ENCODE measurements around the gene FER1L5. TPM values are rescaled to one million over a fixed set of nuclear protein-coding genes. Genes with fewer than 3 reads are reported as not detected.

The FER1L5 gene
- total and polyA plus RNA-seq, 2 of the 8 experiments (the other 6 are each of a cell fraction or from before 2014, with no cell fraction given) = 0.23 to 0.88 TPM

GRCh38 chr2:96701636-96702035, 59.1 kb downstream of the FER1L5 start:
- Histone ChIP-seq H4K8ac (ENCODE audit: extremely low read depth, insufficient read depth, low read length) (no peak overlapping the region), H3K4me2 (ENCODE audit: insufficient read depth in 1 of 2, low read depth in 2 of 2, low read length in 2 of 2) (no peak overlapping the region), H3K9ac (replicated peaks in 1 of 4; ENCODE audit: extremely low read depth in 1 of 4, low read depth in 3 of 4, low read length in 3 of 4) (no peak overlapping the region), H3K27me3 (replicated peaks in 1 of 4; ENCODE audit: control insufficient read depth in 3 of 4, extremely low read depth in 1 of 4, insufficient read depth in 3 of 4, low read length in 3 of 4) (no peaks in the 10 kb centered on the region), H2AFZ (ENCODE audit: low read length) (no peak overlapping the region), H3K23me2 (ENCODE audit: low read depth, low read length) (no peaks in the 10 kb centered on the region), H2BK120ac (replicated peaks; ENCODE audit: low read depth, low read length) (no peak overlapping the region), H2AK5ac (ENCODE audit: low read depth, low read length) (no peak overlapping the region), H3K4ac (replicated peaks; ENCODE audit: insufficient read length, low read depth, low read length) (no peak overlapping the region), H4K91ac (replicated peaks; ENCODE audit: insufficient read length, low read length) (no peak overlapping the region), H3K23ac (ENCODE audit: insufficient read length) (no peak overlapping the region), H3K14ac (ENCODE audit: insufficient read length) (no peak overlapping the region), H3K79me1 (ENCODE audit: low read depth, low read length) (no peaks in the 10 kb centered on the region), H3K56ac (replicated peaks; ENCODE audit: insufficient read length, low read depth, low read length) (no peak overlapping the region), H3K18ac (ENCODE audit: extremely low read depth, low read length) (no peak overlapping the region), H3K79me2 (ENCODE audit: control insufficient read depth in 1 of 2, insufficient read depth in 2 of 2, low read length in 2 of 2) (no peaks in the 10 kb centered on the region), H3K36me3 (ENCODE audit: control insufficient read depth in 2 of 4, insufficient read depth in 4 of 4, low read length in 3 of 4) (peaks cover 5 to 9% (median 7%) of the 10 kb centered on the region in 4 experiments; a peak in 5 of 8 replicates), H3K9me3 (ENCODE audit: insufficient read depth in 2 of 2, low read depth in 1 of 2, low read length in 1 of 2) (no peaks in the 10 kb centered on the region), H2BK20ac (ENCODE audit: low read length) (no peak overlapping the region), H4K20me1 (replicated peaks in 1 of 2; ENCODE audit: control insufficient read depth in 1 of 2, insufficient read depth in 2 of 2, low read length in 2 of 2) (no peaks in the 10 kb centered on the region), H2BK5ac (ENCODE audit: low read depth, low read length) (no peak overlapping the region), H2BK12ac (ENCODE audit: low read depth, low read length) (no peak overlapping the region), H4K5ac (ENCODE audit: insufficient read length, low read depth, low read length) (no peak overlapping the region), H3K4me3 (ENCODE audit: extremely low read depth in 1 of 4, insufficient read depth in 2 of 4, low read depth in 3 of 4, low read length in 4 of 4) (no peak overlapping the region), H3K27ac (ENCODE audit: low read depth, low read length) (no peak overlapping the region), H3K4me1 (replicated peaks in 1 of 4; ENCODE audit: control insufficient read depth in 3 of 4, insufficient read depth in 4 of 4, low read length in 3 of 4) (no peaks in the 10 kb centered on the region), H2BK15ac (ENCODE audit: low read length) (no peak overlapping the region)
- 94% methylated on average over 6 of the region's 6 CpGs; no CpG with 5 or more reads in 1 of the 2 experiments for WGBS, 2 experiments (ENCODE audit: extremely low coverage in 1 of 2, insufficient coverage in 1 of 2, insufficient read length in 1 of 2, insufficient replicate concordance in 2 of 2, low coverage in 1 of 2, low lambda C conversion rate in 2 of 2, missing lambda C conversion rate in 1 of 2)
- ChIA-PET CTCF (ENCODE audit: partially characterized antibody) (interaction anchor here (1.1 to 1.6 kb wide), 3 partner anchors 11 to 156 kb away, joined by 4 to 6 read pairs (median 4); partner anchors contain the start of gene ANKRD39), POLR2A (ENCODE audit: partially characterized antibody) (interaction anchor here (0.9 to 1.8 kb wide), 5 partner anchors 9 to 83 kb away, joined by 3 to 4 read pairs (median 3); no protein-coding TSS in a partner anchor)
- TF ChIP-seq CTBP2 (IDR thresholded peaks at IDR 0.05; ENCODE audit: borderline replicate concordance, insufficient read depth, insufficient read length, low read length) (no peak), CTCF (IDR thresholded peaks at IDR 0.05; ENCODE audit: control extremely low read depth in 1 of 3, insufficient read depth in 1 of 3, low read depth in 1 of 3, low read length in 3 of 3) (no peak), POU5F1 (IDR thresholded peaks at IDR 0.05; ENCODE audit: low read depth, low read length) (no peak), MAX (IDR thresholded peaks at IDR 0.05) (no peak)
- DNase-seq (ENCODE audit: low read depth in 1 of 2, low spot score in 2 of 2) (no peak), FAIRE-seq (no peak)
